ENCODE results near the gene FTCD. TPM values are rescaled to one million over a fixed set of nuclear protein-coding genes. Genes with fewer than 3 reads are reported as not detected.

Gene FTCD, protein sequence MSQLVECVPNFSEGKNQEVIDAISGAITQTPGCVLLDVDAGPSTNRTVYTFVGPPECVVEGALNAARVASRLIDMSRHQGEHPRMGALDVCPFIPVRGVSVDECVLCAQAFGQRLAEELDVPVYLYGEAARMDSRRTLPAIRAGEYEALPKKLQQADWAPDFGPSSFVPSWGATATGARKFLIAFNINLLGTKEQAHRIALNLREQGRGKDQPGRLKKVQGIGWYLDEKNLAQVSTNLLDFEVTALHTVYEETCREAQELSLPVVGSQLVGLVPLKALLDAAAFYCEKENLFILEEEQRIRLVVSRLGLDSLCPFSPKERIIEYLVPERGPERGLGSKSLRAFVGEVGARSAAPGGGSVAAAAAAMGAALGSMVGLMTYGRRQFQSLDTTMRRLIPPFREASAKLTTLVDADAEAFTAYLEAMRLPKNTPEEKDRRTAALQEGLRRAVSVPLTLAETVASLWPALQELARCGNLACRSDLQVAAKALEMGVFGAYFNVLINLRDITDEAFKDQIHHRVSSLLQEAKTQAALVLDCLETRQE
- total RNA-seq: 0.16 TPM in 1 of 2 replicates, not detected in the other

DNA sequence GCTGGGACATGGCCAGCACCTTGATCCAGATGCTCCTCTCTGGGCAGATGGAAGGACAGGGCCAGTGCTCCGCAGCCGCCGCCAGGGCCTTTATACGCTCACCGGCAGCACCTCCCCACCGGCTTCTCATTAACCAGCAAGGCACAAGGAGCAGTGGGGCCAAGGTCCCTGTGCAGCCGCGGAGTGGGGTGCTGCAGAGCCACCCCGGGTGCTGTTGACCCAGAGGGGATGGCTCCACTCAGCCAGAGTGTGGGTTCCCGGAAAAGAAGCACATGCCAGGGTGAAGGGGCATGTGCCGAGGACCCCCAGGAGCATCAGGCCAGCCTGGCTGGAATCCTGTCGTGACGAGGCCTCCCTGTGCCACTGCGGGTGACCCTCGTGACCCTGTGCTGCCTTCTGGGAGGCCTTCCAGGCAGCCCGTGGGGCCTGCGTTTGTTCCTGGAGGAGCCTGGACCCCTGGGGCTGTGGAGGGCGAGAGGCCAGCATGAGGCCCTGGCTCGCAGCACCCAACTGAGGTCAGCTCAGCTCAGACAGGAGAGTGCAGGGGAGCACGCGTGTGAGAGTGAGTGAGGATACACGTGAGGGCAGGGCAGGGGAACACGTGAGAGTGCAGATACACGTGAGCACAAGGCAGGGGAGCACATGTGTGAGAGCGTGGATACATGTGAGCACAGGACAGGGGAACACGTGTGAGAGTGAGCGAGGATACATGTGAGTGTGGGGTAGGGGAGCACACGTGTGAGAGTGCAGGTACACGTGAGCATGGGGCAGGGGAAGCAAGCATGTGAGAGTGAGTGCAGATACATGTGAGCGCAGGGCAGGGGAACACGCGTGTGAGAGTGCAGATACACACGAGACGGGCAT, at the start of gene FTCD:
Gene FTCD (minus strand): TSS at position 66 of the 864 bp plus-strand sequence. CDS start 56 bp downstream, at position 10.

DNA sequence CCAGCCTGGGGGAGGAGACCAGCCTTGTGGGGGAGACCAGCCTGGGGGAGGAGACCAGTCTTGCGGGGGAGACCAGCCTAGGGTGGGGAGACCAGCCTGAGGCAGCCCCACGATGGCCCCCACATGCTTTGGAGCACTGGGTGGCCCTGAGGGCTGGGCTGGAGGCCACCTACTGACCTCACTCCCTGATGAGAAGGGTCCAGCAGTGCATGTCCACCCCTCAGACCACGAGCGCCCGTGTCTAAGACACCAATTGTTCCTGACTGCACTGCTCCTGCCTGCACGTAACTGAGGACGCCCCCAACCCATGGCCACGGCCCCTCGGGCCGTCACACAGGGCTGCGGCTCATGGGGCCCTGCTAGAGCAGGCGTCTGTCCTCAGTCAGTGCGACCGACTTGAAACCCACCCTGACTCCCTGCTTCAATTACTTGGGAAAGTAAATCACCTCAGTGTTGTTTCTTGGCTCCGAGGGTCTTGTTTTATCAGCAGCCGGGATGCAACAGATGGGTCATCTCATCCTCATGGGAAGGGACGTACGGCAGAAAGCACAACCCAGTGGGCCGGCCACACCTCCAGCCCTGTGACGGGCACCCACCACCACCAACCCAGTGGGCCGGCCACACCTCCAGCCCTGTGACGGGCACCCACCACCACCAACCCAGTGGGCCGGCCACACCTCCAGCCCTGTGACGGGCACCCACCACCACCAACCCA, 28.7 kb upstream of the FTCD start, which contains the start of gene SPATC1L:
Gene SPATC1L (minus strand): TSS at position 550 of the 715 bp plus-strand sequence. CDS start 1,643 bp downstream, outside the sequence.

DNA sequence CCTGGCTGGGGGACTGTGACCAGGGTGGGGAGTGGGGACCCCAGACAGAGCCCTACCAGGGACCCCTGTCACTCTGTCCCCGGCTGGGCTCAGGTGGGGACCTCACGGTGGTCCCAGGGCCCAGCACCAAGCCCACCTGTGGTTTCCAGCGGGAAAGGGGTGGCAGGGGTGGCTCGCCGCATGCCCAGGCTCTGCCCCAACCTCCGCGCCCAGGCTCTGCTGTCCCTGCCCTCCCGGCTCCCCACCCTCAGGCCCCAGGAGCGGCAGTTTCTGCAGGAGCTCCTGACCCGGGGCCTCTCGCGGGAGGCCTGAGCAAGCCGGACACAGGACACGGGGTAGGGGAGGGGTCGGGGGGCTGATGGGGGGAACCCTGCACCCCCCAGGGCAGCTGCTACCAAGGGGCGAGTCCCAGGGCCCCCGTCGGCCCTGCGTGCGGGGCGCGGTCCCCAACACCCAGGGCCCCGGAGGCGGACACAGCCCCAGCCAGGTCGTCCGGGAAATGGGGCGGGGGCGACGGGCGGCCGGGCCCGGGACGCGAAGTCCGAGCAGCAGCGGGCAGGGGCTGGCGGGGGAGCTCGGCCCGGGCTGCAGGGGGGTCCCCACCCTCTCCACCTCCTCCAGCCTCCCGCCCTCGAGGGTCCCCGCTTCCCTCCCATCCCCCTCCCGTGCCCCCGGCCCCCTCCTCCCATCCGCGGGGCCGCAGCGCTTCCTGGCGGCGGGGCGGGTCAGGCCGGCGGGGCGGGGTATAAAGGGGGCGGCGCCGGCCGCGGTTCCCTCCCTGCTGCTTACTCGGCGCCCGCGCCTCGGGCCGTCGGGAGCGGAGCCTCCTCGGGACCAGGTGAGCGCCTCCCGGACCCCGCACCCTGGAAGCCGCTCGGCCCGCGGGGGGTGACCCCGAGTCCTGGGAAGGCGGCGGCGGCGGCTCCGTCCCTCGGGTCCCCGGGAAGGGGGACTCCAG, 57.8 kb downstream of the FTCD start, which contains the start of gene COL6A2:
Gene COL6A2 (plus strand): TSS at position 777 of the 958 bp plus-strand sequence.

Other genes with a start within 250 kb of the FTCD start
- gene COL6A1, start 173.8 kb downstream of the FTCD start, total RNA-seq: 9.9 and 25.9 TPM in 2 replicates
- gene COL6A2, start 57.5 kb downstream of the FTCD start, total RNA-seq: 6.5 and 10.8 TPM in 2 replicates
- 3.1 and 6.3 TPM in 2 replicates for gene SPATC1L, start 28.9 kb upstream of the FTCD start, total RNA-seq
- gene LSS, start 73.2 kb upstream of the FTCD start, total RNA-seq: 56.8 and 62.7 TPM in 2 replicates
- 40.3 and 92.3 TPM in 2 replicates for gene MCM3AP, start 130.0 kb upstream of the FTCD start, total RNA-seq
- 5.5 and 8.6 TPM in 2 replicates for gene YBEY, start 130.8 kb upstream of the FTCD start, total RNA-seq
- gene C21orf58, start 168.3 kb upstream of the FTCD start, total RNA-seq: 4.9 and 5.2 TPM in 2 replicates
- gene PCNT, start 168.6 kb upstream of the FTCD start, total RNA-seq: 18.3 and 29.9 TPM in 2 replicates

All from bladder microvascular endothelial cell (primary cell).